Fibroblast of the aortic adventitia (primary cell): ENCODE results near the gene NGDN. TPM values are rescaled to one million over a fixed set of nuclear protein-coding genes. Genes with fewer than 3 reads are reported as not detected.

Source experiments
- DNase-seq: peaks from one replicate; pipeline ENCODE4 v3.0.0-alpha.2; 2010; ENCODE audit warnings: low read depth
- H3K4me3 ChIP-seq: 2 replicates; pipeline ENCODE4 v1.5.1; 2011; ENCODE audit warnings: low read depth, mild to moderate bottlenecking, control low read depth, low read length, moderate library complexity
- CTCF ChIP-seq: IDR thresholded peaks from 2 replicates; pipeline ENCODE4 v1.5.1; 2011; ENCODE audit warnings: mild to moderate bottlenecking, low read length, control low read depth, inconsistent platforms; ENCODE audit not compliant: insufficient read depth
- total RNA-seq: library from RNA; depleted of rRNA; stranded (reverse); fragments of >200 nt; gene quantifications from 2 replicates; pipeline ENCODE4 v1.2.3, GENCODE V29; 2012; ENCODE audit warnings: low replicate concordance

The NGDN gene
- total RNA-seq, 1 donor = 31.5 TPM

- no peak overlapping the region for H3K4me3 ChIP-seq
- no peak for DNase-seq
- no peak for TF ChIP-seq CTCF
Observed at GRCh38 chr14:23513005-23513817, 43.7 kb downstream of the NGDN start.

- H3K4me3 ChIP-seq = no peak overlapping the region
- no peak for TF ChIP-seq CTCF
- DNase-seq = no peak
Observed at GRCh38 chr14:23513818-23514643, 44.5 kb downstream of the NGDN start.

- no peak overlapping the region for H3K4me3 ChIP-seq
- no peak for DNase-seq
- TF ChIP-seq CTCF = no peak
Observed at GRCh38 chr14:23514644-23514957, 45.1 kb downstream of the NGDN start.

GRCh38 chr14:23517650-23518326 is 48.3 kb downstream of the NGDN start:
- no peak for TF ChIP-seq CTCF
- DNase-seq = no peak
- no peak overlapping the region for H3K4me3 ChIP-seq

- no peak for DNase-seq
- no peak for TF ChIP-seq CTCF
- no peak overlapping the region for H3K4me3 ChIP-seq
Observed at GRCh38 chr14:23518709-23519108, 49.2 kb downstream of the NGDN start.

- H3K4me3 ChIP-seq = no peak overlapping the region
- DNase-seq = no peak
- no peak for TF ChIP-seq CTCF
Observed at GRCh38 chr14:23520899-23521533, 51.5 kb downstream of the NGDN start.
